GM18867 (cell line): Measurements from ENCODE around the gene CTNNA2.

ENCODE experiments used
- ATAC-seq: cut with Tn5 transposase; IDR thresholded peaks from one replicate; pipeline ENCODE4 v1.9.1; 2021; ENCODE audit warnings: mild to moderate bottlenecking, moderate library complexity; ENCODE audit not compliant: unreplicated experiment

The CTNNA2 gene

GRCh38 chr2:79780781-79781180, 267.9 kb downstream of the CTNNA2 start:
- no peak for ATAC-seq

- ATAC-seq = no peak
Measured at GRCh38 chr2:79782576-79783452, 270.0 kb downstream of the CTNNA2 start.

DNA sequence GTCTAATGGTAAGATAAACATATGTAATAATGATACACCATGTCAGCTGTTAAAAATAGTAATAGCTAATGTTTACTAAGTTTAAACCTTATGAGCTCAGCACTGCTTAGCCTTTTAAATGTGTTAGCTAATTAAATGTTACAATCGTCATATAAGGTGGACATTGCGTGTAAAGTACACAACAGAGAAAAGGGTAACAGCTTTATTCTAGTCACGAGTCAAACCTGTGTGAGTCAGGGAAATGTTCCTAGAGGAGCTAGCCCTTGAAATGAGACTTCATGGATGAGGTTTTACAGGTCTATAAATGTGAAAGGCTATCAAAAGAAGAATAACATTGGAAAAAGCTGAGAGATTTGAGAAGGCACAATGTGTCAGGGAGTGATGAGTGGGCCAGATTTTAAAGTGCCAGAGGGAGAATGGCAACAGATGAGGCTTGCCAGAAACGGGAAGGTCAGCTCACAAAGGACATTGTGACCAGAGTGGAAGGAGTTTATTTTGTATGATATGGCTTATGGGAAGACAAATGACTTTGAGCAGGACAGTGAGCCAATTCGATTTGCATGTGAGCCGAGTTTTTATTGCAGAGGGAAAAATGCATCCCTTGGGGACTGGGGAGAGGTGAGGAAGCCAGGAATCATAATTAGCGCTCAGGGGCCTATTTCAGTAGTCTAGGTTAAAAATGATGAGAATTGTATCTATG, 276.3 kb downstream of the CTNNA2 start:
- no peak for ATAC-seq

DNA sequence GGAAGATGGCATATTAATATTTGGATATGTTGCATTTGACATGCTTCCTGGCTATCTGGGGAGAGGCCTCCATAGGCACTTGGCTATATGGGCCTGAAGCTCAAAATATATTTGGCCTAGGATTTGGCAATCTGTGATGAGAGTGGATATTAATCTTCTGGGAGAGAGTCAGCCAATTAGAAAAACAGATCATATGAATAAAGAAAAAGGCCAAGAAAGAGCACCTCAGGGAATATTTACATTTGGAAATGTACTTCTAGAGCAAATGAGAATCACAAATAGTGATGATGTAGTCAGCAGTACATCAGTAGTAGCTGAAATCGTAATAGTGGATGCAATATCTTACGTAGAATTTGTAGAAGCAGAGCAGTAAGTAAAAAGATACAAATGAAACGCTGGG, 277.0 kb downstream of the CTNNA2 start:
- ATAC-seq = no peak

DNA sequence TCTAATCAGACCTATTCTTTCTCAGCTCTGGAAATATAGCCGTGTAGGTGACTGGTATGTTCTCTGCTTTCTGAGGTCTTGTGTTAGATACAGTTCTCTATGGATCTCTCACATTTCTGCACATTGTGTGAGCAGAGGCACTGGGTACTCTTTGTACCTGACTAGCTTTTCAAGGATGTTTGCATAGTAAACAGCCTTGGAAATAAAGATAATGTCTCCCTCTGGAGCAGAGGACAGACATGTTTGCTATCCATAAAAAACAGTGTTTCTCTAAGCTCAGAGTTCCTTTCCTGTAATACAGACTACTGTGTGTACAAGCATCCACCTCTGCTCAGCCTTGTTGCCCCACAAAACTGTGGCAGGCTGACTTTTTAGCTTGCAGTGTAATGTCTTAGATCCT, 279.2 kb downstream of the CTNNA2 start:
- no peak for ATAC-seq

DNA sequence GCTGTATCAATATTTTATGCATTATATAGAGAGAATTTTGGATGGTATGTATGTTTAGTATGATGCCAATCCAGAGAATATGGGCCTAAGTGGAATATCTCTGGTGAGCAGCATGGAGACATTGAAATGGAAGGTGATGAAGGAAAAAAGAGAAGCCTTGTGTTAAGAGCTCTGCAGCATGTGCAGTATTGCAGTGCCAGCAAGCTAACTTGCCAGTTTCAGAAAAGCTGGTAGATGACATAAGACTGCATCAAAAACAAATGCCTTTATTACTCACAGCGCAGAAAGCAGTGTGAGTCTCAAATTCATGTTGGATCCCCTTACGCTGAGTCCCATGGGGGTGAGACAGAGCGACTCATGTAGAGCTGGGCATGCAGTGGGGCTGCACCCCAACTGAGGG, 280.2 kb downstream of the CTNNA2 start:
- no peak for ATAC-seq

GRCh38 chr2:79796641-79797040, 283.8 kb downstream of the CTNNA2 start:
- ATAC-seq = no peak

DNA sequence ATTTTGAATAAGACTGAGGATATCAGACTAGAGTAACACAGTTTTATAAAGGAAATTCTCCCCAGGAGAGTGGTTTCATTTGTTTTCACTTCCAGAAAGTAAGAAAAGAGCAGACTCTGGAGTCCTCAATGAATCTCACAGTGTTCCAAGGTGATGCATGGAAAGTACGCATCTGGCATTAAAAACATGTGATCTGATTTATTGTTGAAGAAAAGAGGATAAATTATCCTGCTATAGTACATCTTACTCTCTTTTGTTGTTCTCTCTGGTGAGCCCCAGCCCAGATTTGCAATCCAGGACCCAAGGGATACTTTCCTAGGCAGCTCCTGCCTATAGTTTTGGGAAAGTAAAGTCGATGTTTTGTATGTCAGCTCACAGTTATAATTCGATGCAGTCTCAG, 285.9 kb downstream of the CTNNA2 start:
- no peak for ATAC-seq

GRCh38 chr2:79799729-79800128, 286.9 kb downstream of the CTNNA2 start:
- no peak for ATAC-seq

GRCh38 chr2:79801082-79801481, 288.2 kb downstream of the CTNNA2 start:
- no peak for ATAC-seq

DNA sequence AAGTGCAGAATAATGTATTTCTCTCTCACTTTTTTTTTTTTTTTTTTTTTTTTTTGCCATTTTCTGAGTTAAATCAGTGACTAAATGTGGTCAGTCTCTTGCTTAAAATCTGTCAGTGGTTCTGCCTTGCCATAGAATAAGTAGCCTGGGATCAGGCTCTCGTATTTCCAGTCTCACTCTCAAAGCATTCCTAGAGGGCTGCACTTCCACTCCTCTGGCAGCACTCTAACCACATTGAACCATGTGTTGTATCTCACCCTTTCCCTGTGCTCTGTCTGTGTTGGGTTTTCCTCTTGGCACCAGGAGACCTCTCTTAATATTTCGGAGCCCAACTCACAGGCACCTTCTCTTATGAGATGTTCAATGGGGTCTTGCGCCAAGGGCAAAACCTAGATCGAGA, 304.4 kb downstream of the CTNNA2 start:
- ATAC-seq = no peak

- no peak for ATAC-seq
Measured at GRCh38 chr2:79820281-79820680, 307.4 kb downstream of the CTNNA2 start.

- no peak for ATAC-seq
Measured at GRCh38 chr2:79822136-79822535, 309.3 kb downstream of the CTNNA2 start.

GRCh38 chr2:79824086-79824786, 311.4 kb downstream of the CTNNA2 start:
- ATAC-seq = no peak

DNA sequence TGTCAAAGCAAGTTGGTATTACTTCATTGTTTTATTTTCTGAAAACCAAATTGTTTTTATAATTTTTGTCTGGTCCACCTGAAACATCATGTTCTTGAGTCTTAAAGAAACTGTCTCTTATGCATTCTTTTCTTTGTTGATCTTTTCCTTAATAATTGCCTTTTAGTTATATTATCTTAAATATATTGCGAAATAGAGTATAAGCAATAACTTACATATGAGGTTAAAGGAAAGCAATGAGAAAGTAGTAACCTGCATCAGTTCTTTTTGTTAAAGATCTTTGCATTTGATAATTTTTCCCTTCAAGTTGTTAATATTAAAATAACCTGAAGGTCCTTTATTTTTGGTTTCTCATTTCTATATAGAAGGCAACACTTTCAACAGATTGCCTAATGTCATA, 315.0 kb downstream of the CTNNA2 start:
- ATAC-seq = no peak

- ATAC-seq = no peak
Measured at GRCh38 chr2:79830501-79830900, 317.6 kb downstream of the CTNNA2 start.

DNA sequence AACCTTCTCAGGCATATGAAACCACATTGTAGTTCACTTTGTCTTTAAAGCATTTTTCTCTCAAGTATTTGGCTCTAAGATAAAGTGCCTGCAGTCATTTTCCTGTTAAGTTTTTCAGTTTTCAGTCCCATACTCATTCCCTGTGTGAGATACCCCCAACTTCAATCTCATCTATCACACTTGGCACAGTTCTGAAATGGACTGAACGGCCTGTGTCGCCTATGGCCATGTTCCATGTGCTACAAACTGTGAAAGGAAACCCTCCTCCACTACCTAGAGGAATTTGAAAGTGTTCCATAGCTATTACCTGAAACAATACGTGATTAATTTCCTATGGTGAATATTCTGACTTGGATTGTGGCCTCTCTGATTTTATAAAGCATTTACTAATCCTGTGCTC, 319.1 kb downstream of the CTNNA2 start:
- ATAC-seq = no peak

- no peak for ATAC-seq
Measured at GRCh38 chr2:79832511-79833234, 319.8 kb downstream of the CTNNA2 start.

- ATAC-seq = no peak
Measured at GRCh38 chr2:79833235-79833878, 320.5 kb downstream of the CTNNA2 start.

- ATAC-seq = no peak
Measured at GRCh38 chr2:79835911-79836310, 323.1 kb downstream of the CTNNA2 start.

GRCh38 chr2:79844011-79844410, 331.2 kb downstream of the CTNNA2 start:
- ATAC-seq = no peak
